GM18909 (cell line): ENCODE measurements around the gene CD151.

Experiments used
- ATAC-seq: cut with Tn5 transposase; IDR thresholded peaks from one replicate; pipeline ENCODE4 v1.9.1; 2021; ENCODE audit warnings: mild to moderate bottlenecking; ENCODE audit not compliant: unreplicated experiment, poor library complexity

Gene CD151

DNA sequence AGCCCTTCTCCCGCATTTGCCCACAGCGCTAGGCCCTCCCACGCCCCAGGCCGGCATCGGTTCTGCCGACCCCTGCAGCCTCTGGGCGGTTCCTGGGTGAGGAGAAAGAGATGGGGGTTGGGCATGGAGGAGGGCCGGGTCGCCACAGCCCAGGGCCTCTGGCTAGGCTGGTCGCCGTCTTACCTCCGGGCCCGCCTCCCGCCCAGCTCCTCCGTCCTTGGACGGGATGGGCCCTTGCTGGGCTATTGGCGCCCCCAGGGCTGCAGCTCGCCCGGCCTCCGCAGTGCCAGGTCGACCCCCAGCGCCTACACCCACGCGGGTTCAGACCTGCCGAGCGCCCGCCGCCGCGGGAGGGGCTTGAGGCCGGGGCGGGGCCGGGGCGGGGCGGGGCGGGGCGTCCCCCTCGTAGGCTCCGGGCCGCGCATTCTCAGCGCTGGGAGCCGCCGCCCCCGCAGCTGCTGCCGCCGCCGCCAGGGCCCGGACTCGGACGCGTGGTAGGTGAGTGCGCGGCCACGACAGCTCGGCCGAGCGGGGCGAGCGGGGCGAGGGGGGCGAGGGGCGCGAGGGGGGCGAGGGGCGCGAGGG, at the start of gene CD151:
Gene CD151 (plus strand): TSS at position 424 of the 585 bp plus-strand sequence. CDS start 3,118 bp downstream, outside the sequence.
- ATAC-seq = no peak

DNA sequence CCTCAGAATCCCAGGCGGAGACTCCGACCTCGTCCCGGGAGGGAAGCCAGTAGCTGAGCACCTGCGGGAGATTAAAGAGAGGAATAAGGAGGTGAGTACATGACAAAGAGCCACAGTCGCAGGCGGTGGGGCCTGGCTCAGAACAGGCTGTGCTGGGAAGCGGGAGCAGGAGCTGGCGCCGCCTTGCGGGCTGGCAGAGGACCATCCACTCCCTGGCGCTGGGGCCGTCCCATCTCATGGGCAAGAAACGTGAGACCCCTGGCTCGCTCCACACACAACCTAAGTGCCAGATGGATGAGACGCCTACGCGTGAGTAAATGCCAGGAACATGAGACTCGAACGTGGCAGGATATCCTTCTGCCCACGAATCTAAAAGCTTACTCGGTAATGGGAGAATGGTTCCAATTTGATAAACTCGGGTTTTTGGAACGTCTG, 49.2 kb upstream of the CD151 start:
- no peak for ATAC-seq

DNA sequence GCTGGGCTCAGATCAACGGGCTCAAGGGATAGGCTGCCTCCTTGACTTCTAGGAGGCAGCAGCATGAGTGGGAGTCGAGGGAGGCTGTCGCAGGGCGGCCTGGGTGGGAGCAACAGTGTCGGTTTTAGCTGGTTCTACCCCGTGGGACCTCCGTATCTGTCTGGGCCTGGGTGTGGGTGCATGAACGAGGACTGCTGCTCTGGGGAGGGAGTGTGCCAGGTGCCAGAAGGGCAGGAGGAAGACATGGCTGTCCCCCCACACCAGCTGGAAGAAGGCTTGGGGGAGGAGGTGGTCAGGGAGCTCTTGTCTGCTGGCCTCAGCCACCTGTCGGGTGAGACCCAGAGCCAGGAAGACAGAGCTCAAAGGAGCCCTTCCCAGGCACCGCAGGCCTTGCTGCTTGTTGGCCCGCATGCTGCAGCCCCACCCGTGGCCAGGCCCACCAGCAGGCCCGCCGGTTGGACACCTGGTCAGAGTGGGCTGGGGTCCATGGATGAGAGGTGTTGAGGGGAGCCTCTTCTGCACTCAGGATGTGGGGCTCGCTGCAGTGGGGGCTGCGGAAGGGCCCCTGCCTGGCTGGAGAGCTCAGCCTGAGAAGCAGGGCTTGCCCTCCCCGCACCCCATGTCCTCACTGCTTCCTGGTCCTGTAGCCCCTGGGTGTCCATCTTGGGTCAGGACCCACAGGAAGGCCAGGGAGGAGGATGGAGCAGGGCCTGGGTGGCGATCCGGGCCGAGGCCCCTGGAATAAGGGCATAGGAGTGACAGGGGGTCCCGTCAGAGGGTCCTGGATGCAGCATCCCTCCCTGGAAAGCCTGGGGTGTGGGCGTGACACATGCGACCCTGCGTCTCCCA, 46.3 kb upstream of the CD151 start:
- ATAC-seq = no peak

DNA sequence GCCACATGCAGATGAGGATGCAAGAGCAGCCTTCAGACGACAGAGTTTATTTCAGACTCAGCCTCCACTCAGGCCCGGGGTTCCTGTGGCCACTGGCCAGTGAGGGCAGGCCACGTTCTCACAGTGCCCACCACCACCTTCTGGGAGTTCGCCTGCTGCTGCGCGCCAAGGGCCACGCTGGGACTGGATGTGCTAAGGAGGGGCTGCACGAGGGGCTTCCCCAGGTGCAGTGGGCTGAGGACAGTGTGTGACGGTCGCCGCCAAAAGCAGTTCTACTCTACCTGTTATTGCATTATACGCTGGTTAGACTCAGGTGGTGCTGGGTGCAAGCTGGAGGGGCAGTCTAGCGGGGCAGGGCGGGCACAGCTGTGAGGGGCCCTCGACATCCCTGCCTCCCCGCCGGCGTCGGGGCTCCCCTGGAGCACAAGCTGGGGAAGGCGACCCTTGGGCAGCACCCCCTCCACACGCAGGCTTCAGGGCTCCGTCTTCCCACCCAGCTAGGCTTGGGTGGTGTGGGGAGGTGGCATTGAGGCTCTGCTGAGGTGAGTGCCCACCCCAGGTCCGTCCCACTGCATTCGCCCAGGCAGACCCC, 45.6 kb upstream of the CD151 start:
- ATAC-seq = no peak

DNA sequence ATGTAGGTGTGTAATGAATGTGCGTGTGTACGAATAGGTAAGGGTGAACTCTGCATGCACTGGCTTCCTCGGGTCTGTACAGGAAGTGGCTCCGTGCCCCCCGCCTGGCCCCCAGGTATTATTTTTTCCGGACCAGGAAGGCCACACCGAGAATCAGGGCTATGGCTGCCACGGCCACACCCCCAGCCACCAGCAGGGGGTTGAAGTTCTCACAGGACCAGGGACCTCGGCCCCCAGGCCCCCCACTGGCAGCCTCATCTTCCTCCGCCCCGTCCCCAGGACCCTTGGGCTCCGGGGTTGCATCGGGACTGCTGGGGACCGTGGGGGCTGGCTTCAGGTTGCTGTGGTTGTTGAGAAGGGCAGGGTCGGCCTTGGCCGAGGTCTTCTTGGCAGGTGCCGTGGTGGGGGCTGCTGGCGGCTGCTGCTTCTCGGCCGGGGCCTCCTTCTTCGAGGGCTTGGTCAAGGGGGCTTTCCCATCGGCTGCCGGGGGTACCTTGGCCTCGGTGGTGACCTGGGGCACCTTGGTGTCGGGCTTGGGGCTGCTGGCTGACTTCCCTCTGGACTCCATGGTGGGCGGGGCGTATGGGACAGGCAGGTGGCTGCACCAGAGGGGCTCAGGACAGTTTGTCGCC, 44.6 kb upstream of the CD151 start:
- ATAC-seq = no peak

DNA sequence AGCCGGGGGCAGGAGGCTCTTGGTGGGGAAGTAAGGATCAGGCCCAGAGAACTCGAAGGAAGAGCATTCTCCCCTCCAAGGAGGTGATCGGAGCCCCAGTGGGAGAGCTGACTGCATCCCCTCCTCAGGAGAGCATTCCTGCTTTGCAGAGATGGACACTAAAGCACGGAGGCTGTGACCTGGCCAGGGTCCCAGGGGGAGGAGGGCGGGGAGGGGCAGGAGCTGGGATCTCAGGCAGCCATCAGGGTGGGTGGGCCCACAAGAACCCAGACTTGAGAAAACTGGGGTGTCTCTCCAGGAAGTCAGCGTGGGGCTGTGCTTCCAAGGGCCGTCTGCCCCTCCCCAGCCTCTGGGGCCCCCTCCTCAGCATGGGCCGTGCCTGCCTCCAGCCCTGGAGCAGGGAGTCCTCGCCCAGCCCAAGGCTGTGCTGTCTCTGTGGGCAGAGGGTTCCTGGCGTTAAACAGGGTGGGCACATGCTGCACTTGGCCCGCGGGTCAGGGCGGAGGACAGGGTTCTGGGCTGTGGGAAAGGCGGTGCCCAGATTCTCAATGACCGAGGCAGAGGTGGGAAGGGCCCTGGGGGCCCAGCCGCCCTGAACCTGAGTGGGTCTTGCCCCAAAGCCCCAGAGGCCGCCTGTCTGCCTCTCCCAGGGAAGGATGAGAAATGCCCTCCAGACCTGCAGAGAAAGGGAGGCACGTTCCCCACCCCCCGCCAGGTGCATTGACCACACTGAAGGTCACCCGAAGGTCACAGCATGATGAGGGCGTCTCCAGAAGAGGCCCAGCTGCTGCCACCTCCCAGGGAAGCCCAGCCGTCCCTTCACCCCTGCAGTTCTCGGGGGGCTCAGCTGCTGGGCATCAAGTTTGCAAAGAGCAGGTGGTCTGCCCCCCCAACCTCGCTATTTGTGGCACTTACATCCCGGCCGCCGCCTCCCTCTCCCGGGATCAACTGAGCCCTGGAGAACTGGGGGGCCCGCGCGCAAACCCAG, 43.5 kb upstream of the CD151 start:
- no peak for ATAC-seq

DNA sequence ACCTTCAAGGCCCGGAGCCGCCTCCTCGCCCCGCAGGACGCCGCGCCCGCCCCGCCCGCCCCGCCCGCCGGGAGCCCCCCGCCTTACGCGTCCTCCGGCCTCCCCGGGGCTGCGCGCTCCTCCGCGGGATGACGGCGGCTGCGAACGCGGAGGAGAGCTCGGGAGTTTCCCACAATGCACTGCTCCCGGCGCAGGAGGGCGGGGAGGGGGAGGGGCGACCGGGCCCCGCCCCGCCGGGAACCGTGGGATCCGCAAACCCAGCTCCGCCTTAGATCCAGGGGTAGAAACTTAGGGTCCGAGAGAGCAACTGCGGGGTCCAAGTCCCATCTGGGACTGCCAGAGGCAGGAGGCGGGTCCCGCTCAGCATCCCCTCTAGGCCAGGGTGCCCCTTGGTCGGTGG, 42.8 kb upstream of the CD151 start, which contains the start of gene CEND1:
Gene CEND1 (minus strand): TSS at position 148 of the 400 bp plus-strand sequence. CDS start 1,514 bp downstream, outside the sequence.
- no peak for ATAC-seq

DNA sequence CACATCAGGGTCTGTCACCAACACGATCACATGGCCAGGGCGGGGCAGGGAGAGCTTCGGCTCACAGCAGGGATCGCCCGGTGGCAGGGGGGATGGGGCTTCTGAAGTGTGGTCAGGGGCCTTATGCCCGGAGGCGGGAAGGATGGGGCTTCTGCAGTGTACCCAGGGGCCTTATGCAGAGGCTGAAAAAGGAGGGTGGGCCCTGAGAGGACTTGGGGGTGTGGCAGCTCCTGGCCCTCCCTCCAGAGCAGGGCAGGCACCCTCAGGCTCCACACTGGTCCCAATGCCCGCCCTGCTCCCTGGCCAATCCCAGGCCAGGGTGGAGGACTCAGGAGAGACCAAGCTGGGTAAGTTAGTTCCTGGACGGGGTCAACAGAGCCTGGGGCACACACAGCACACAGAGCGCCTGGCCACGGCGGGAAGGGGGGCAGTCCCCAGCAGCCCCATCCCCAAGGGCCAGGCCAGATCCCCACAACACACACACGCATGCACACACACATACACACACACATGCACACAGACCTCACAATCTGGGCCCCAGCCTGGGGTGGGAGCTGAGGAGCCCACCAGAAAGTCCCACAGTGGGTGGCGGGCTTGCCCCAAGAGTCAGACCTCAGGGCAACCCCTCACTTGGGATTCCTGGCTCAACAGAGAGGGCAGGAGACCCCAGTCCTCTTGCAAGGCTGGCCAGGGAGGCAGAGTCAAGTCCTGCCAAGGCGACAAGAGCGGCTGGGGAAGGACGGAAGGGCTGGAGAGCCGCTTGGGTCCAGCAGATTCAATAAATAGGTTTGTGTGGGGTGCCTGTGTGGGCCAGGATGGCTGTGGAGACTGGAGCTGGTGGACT, 41.8 kb upstream of the CD151 start:
- no peak for ATAC-seq

DNA sequence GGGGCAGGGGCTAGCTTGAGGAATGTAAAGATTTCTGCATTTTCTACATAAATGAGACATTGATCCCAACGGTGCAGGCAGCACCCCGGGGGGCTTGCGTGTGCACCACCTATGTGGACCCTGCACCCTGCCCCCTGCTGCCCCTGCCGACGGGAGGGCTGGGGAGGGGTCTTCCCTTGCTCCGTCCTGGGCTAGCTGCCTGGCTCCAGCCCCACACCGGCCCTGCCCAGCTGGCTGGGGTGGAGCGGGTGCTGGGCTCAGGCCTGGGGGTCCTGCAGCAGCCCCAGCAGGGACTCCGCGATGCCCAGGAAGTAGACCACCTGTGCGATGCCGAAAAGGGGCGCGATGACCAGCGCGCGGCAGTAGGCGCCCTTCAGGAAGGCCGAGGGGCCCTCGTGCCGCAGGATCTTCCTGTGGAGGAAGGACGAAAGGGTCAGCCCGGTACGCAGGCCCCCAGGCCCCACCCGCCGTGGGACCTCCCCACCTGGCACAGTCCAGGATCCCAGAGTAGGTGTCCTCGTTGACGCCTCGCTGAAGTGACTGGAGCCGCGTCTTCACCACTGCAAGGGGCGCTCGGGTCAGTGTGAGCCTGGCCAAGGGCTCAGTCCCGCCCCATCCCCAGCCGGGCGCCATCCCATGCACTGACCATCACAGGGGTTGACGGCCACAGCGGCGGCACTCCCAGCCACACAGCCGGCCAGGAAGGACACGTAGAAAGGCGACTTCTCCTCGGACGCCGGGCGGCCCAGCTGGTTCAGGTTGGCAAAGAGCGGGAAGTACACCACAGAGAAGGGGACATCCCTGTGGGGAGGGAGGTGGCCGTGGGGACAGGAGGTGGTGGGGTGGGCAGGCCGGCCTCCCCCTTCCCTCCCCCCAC, 40.9 kb upstream of the CD151 start:
- no peak for ATAC-seq

DNA sequence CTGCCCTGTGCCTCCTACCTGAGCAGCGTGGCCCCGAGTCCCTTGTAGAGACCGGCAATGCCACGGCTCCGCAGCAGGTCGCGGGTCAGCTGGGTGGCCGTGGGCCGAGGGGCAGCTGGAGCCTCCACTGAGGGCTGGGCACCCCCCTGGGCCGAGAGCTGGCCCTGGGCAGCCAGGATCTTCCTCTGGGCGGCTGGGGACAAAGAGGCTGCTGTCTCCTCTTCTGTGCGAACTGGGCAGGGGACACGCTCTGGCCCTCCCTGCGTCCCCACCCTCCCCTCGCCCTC, 40.3 kb upstream of the CD151 start:
- no peak for ATAC-seq

DNA sequence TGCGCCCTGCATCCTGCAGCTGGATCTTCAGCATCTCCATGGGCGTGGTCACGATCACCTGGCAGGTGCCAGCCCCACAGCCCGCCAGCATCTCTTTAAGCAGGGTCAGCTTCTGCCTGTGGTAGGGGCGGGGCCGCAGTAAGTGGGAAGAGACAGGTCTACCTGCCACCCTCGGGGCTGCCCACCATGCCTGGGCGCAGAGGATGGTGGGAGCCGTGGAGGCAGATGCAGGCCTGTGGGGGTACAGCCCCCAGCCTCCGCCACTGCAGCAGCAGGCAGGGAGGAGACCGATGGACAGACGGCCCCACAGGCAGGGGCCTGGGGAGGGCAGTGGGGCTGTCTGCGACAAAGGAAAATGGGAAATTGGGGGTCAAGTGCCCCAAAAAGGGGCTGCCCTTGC, 39.9 kb upstream of the CD151 start:
- ATAC-seq = no peak

DNA sequence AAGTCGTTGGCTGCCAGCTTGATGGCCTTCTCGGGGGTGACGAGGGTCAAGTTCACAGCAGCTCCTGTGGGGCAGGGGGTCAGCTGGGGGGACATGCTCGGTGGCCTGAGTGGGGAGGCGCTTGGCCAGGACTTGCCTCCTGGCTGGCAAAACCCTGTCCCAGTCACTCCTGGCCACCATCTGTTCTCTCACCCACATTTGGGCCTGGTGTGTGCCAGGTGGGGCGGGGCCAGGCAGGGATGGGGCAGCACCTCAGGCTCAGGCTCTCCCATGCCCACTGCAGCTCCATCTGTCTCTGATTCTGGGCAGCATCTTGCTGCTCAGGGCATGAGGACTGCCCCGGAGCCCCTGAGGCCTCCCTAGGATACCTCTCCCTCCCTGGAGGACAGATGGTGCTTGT, 39.2 kb upstream of the CD151 start:
- ATAC-seq = no peak

DNA sequence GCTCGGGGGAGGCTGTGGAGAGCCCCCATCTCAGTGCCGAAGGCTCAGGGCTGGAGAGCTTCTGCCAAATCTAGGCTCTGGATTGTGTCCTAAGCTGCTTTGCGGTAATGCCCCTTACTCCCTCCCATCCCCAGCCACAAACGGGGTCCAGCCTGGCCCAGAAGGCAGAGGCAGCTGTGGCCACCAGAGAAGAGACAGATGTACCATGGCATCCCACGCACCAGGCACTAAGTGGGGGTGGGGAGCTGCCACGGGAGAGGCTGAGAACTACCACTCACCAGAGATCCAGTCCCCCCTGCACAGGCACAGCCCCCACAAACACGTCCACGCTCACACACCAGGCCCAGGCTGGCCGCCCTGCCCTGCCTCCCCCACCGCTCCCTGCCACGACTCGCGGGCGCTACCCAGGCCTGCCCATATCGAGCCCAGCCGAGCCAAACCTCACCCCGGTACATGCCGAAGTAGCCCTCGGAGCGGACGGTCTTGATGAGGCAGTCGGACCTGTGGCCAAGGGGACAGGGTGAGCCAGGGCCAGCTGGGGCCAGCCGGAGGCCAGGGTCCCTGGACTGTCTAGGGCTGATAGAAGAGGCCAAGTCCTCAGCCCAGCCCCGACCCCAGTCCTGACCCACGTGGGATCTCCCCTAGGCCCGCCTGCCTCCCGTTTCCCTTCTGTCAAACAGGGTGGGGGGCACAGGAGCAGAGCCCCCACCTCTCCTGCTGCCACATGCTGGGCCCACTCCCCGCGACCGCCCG, 38.6 kb upstream of the CD151 start:
- no peak for ATAC-seq

DNA sequence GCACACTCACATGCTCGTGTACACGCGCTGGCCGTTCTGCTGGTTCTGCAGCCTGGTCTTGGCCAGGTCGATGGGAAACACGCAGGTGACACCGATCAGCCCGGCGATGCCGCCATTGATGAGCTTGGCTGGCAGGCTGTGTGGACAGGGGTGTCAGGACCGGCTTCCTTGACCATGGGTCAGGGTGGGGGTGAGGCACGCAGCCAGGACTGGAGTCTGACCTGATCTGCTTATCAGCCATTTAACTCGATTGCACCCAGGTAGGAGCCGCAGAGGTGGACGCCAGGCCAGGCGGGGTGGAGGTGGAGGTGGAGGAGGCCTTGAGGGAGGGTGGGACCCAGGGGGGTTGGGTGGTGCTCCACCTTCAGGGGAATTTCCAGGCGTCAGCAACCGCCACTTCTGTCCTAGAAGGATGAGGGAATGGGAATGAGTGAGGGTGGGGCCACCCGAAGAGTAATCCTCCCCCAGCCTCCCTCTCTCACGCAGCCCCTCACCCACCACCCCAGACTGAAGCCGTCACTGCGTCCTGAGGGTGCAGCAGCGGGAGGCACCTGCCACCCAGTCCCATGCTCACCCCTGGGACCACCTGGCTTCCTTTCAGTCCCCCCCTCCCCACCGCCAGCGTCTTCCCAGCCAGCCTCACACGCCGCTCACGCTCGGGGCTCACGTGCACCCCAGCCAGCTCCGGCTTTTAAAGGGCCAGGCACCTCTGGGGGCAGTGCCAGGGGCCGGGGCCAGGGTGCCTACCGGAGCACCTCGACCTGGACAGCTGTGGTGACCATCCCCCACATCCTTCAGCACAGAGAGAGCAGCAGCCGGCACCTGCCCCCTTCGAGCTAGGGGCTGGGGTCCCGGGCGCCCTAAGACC, 37.8 kb upstream of the CD151 start:
- no peak for ATAC-seq

DNA sequence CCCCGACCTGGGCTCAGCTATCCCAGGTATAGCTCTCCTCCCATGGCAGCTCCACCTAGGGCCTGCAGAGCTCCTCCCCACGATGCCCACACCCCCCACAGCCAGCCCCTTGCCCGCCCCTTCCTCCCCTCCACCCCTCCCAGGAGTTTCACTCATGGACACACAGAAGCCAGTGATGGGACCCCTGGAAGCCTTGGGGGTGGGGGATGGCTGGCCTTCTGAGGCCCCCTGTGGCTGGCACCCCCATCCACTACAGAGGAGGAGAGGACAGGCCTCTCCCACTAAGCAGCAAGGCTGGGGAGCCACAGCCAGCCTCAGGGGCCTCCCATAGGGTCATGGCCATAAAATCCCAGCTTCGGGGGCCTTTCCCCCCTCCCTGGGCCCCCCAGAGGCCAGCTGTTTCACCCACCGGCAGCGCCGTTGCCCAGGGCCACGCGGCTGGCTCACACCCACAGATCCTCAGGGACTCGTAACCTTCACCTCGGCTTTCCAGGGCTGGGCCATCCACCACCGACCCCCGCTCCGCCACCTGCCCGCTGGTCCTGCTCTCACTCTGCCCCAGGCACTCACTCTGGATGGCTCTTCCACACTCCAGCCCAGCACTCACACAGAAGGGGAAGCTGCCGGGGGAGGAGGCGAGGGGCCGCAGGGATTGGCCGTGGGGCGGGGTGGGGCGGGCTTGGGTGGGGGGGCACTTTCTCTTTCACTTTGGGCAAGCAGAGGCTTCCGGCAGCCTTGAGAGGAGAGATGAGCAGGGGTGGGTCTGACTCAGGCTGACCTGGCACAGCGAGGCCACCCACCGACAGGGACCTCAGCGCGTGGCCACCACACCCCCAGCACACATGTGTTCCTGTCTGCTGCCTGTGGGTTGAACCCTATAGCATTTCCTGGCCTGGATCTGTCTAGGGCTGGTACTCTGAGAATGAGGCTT, 36.9 kb upstream of the CD151 start:
- ATAC-seq = no peak
